ENCODE data around the gene SDF4. TPM values are rescaled to one million over a fixed set of nuclear protein-coding genes. Genes with fewer than 3 reads are reported as not detected.

SDF4 gene
- polyA plus RNA-seq, 1 experiment, result 109 TPM

- Histone ChIP-seq H3K27ac (ENCODE audit: low read depth, low read length) (peak overlapping the region; percentile 25), H3K9me3 (ENCODE audit: control insufficient read depth, insufficient read depth, low read length) (no peaks in the 10 kb centered on the region; the same call in 1 of the 2 replicates), H3K4me3 (ENCODE audit: low read depth, low read length) (no peak overlapping the region), H3K27me3 (ENCODE audit: control insufficient read depth, insufficient read depth, low read length) (no peaks in the 10 kb centered on the region)
- no peak for DNase-seq (ENCODE audit: low read depth, low spot score)
- CTCF ChIA-PET, result no interaction called here
- POLR2A ChIA-PET, result no interaction called here
- TF ChIP-seq CTCF (IDR thresholded peaks at IDR 0.05; ENCODE audit: low read depth, low read length), result no peak
Observed at GRCh38 chr1:1275836-1276235, 44.0 kb upstream of the SDF4 start.

GRCh38 chr1:1274931-1275431 lies 43.2 kb upstream of the SDF4 start:
- ChIA-PET POLR2A (no interaction called here), CTCF (no interaction called here)
- no peak for TF ChIP-seq CTCF (IDR thresholded peaks at IDR 0.05; ENCODE audit: low read depth, low read length)
- H3K4me3 ChIP-seq (ENCODE audit: low read depth, low read length), result peak overlapping the region; percentile 70
- no peak overlapping the region for H3K27ac ChIP-seq (ENCODE audit: low read depth, low read length)
- no peak for DNase-seq (ENCODE audit: low read depth, low spot score)
- H3K27me3 ChIP-seq (ENCODE audit: control insufficient read depth, insufficient read depth, low read length), result no peaks in the 10 kb centered on the region
- H3K9me3 ChIP-seq (ENCODE audit: control insufficient read depth, insufficient read depth, low read length), result no peaks in the 10 kb centered on the region; the same call in 1 of the 2 replicates

GRCh38 chr1:1274299-1274930 lies 42.6 kb upstream of the SDF4 start:
- TF ChIP-seq CTCF (IDR thresholded peaks at IDR 0.05; ENCODE audit: low read depth, low read length), result no peak
- POLR2A ChIA-PET, result interaction anchor here (1.0 to 1.9 kb wide), 4 partner anchors 10 to 43 kb away, joined by 4 to 10 read pairs (median 4); no protein-coding TSS in a partner anchor

GRCh38 chr1:1273512-1274298 lies 41.9 kb upstream of the SDF4 start, which contains the start of gene UBE2J2:
Gene UBE2J2 (minus strand): TSS chr1:1273854. CDS start chr1:1267992, 5,862 bp downstream.
- TF ChIP-seq CTCF (IDR thresholded peaks at IDR 0.05; ENCODE audit: low read depth, low read length), result no peak
- POLR2A ChIA-PET, result interaction anchor here (0.6 to 1.9 kb wide), 8 partner anchors 9 to 280 kb away, joined by 3 to 10 read pairs (median 4); no protein-coding TSS in a partner anchor
- Histone ChIP-seq H3K4me3 (ENCODE audit: low read depth, low read length) (peak within 1 kb of the TSS; percentile 87), H3K9me3 (ENCODE audit: control insufficient read depth, insufficient read depth, low read length) (no peaks in the 10 kb centered on the region; the same call in 1 of the 2 replicates), H3K27ac (ENCODE audit: low read depth, low read length) (peak within 1 kb of the TSS; percentile 61), H3K27me3 (ENCODE audit: control insufficient read depth, insufficient read depth, low read length) (no peaks in the 10 kb centered on the region)
- CTCF ChIA-PET, result interaction anchor here (0.6 to 0.7 kb wide), 2 partner anchors 146 to 172 kb away, joined by 5 to 7 read pairs; no protein-coding TSS in a partner anchor
- peak; percentile 85 for DNase-seq (ENCODE audit: low read depth, low spot score)

More at GRCh38 chr1:1274299-1274930, 42.6 kb upstream of the SDF4 start:
- Histone ChIP-seq H3K9me3 (ENCODE audit: control insufficient read depth, insufficient read depth, low read length) (no peaks in the 10 kb centered on the region; the same call in 1 of the 2 replicates), H3K27me3 (ENCODE audit: control insufficient read depth, insufficient read depth, low read length) (no peaks in the 10 kb centered on the region), H3K27ac (ENCODE audit: low read depth, low read length) (no peak overlapping the region), H3K4me3 (ENCODE audit: low read depth, low read length) (peak overlapping the region; percentile 70)
- DNase-seq (ENCODE audit: low read depth, low spot score), result no peak
- CTCF ChIA-PET, result no interaction called here

Data from AG04450 (cell line).